WTC11 (cell line): Measurements from ENCODE around the gene RBM18. TPM values are rescaled to one million over a fixed set of nuclear protein-coding genes. Genes with fewer than 3 reads are reported as not detected.

Experiments used
- ATAC-seq: fragments of 200-7000 bp; cut with Tn5 transposase; 2 replicates; pipeline ENCODE4 v1.10.0; 2021; ENCODE audit warnings: mild to moderate bottlenecking, moderate library complexity
- CTCF ChIA-PET: fragments of 300-600 bp; sonication (Branson Sonifier 250); formaldehyde crosslinking; loops from one replicate; lab custom pipeline; 2021; ENCODE audit warnings: antibody characterized with exemption; lab: Charles Lee
- POLR2A ChIA-PET: fragments of 350-600 bp; sonication (Branson Sonifier 250); formaldehyde crosslinking; loops from one replicate; lab custom pipeline; 2021; ENCODE audit warnings: antibody characterized with exemption; lab: Charles Lee
- DNase-seq: peaks from one replicate; pipeline ENCODE4 v3.0.0; 2021; ENCODE audit warnings: low spot score
- H3K27ac Mint-ChIP-seq: 2 replicates; pipeline ENCODE4 v1.8.0; 2021; ENCODE audit warnings: mixed read lengths
- H3K27me3 Mint-ChIP-seq: 2 replicates; pipeline ENCODE4 v1.8.0; 2021; ENCODE audit warnings: low read depth, mild to moderate bottlenecking, moderate library complexity, mixed read lengths
- H3K36me3 Mint-ChIP-seq: 2 replicates; pipeline ENCODE4 v1.8.0; 2021; ENCODE audit warnings: mixed read lengths
- H3K4me1 Mint-ChIP-seq: 2 replicates; pipeline ENCODE4 v1.8.0; 2022; ENCODE audit warnings: mixed read lengths
- H3K4me3 Mint-ChIP-seq: 2 replicates; pipeline ENCODE4 v1.8.0; 2021; ENCODE audit warnings: mild to moderate bottlenecking, moderate library complexity, mixed read lengths
- H3K9me3 Mint-ChIP-seq: 2 replicates; pipeline ENCODE4 v1.8.0; 2021; ENCODE audit warnings: mixed read lengths
- AR ChIP-seq: fragments of 250-450 bp; sonication (Bioruptor Pico); IDR thresholded peaks from 2 replicates; pipeline ENCODE4 v1.9.0; 2021; ENCODE audit warnings: mild to moderate bottlenecking
- CBFB ChIP-seq: sonication (generic); formaldehyde crosslinking; IDR thresholded peaks from 2 replicates; pipeline ENCODE4 v1.8.1; 2022; ENCODE audit warnings: mild to moderate bottlenecking, low read depth, missing genetic modification reagents
- CREB1 ChIP-seq: sonication (generic); formaldehyde crosslinking; IDR thresholded peaks from 2 replicates; pipeline ENCODE4 v1.8.0; 2023; ENCODE audit warnings: mild to moderate bottlenecking, missing genetic modification reagents
- EMX1 ChIP-seq: fragments of 250-450 bp; sonication (Bioruptor Pico); IDR thresholded peaks from 2 replicates; pipeline ENCODE4 v1.8.0; 2021; ENCODE audit warnings: mild to moderate bottlenecking
- ERG ChIP-seq: fragments of 250-450 bp; sonication (Bioruptor Pico); IDR thresholded peaks from 2 replicates; pipeline ENCODE4 v1.8.0; 2021; ENCODE audit warnings: mild to moderate bottlenecking
- GABPB1 ChIP-seq: sonication (generic); formaldehyde crosslinking; IDR thresholded peaks from 2 replicates; pipeline ENCODE4 v1.8.1; 2023; ENCODE audit warnings: mild to moderate bottlenecking, missing genetic modification reagents
- GTF2I ChIP-seq: fragments of 250-450 bp; sonication (Bioruptor Pico); conservative IDR thresholded peaks from 2 replicates; pipeline ENCODE4 v1.4.0; 2021; ENCODE audit warnings: mild to moderate bottlenecking
- IRF1 ChIP-seq: sonication (generic); formaldehyde crosslinking; IDR thresholded peaks from 2 replicates; pipeline ENCODE4 v1.8.0; 2023; ENCODE audit warnings: missing genetic modification reagents
- JUN ChIP-seq: sonication (generic); formaldehyde crosslinking; IDR thresholded peaks from 2 replicates; pipeline ENCODE4 v1.8.0; 2023; ENCODE audit warnings: mild to moderate bottlenecking, missing genetic modification reagents
- MAX ChIP-seq: sonication (generic); formaldehyde crosslinking; IDR thresholded peaks from 2 replicates; pipeline ENCODE4 v1.8.0; 2022; ENCODE audit warnings: mild to moderate bottlenecking, missing genetic modification reagents
- MLX ChIP-seq: sonication (generic); formaldehyde crosslinking; IDR thresholded peaks from 2 replicates; pipeline ENCODE4 v1.8.1; 2023; ENCODE audit warnings: mild to moderate bottlenecking, missing genetic modification reagents, moderate library complexity
- NR3C1 ChIP-seq: sonication (generic); formaldehyde crosslinking; conservative IDR thresholded peaks from 2 replicates; pipeline ENCODE4 v1.8.1; 2023; ENCODE audit warnings: low read depth, mild to moderate bottlenecking, missing genetic modification reagents
- OVOL2 ChIP-seq: fragments of 250-450 bp; sonication (Bioruptor Pico); IDR thresholded peaks from 2 replicates; pipeline ENCODE4 v1.9.0; 2021; ENCODE audit warnings: mild to moderate bottlenecking, borderline replicate concordance
- RELA ChIP-seq: sonication (generic); formaldehyde crosslinking; IDR thresholded peaks from 2 replicates; pipeline ENCODE4 v1.8.1; 2022; ENCODE audit warnings: missing genetic modification reagents, mild to moderate bottlenecking, borderline replicate concordance
- SOX15 ChIP-seq: fragments of 250-450 bp; sonication (Bioruptor Pico); IDR thresholded peaks from 2 replicates; pipeline ENCODE4 v1.9.0; 2021; ENCODE audit warnings: mild to moderate bottlenecking
- STAT6 ChIP-seq: sonication (generic); formaldehyde crosslinking; conservative IDR thresholded peaks from 2 replicates; pipeline ENCODE4 v1.8.1; 2023; ENCODE audit warnings: mild to moderate bottlenecking, low read depth, missing genetic modification reagents, moderate library complexity
- TCF7 ChIP-seq: sonication (generic); formaldehyde crosslinking; IDR thresholded peaks from 2 replicates; pipeline ENCODE4 v1.8.0; 2022; ENCODE audit warnings: mild to moderate bottlenecking, low read depth, missing genetic modification reagents, moderate library complexity
- TP53 ChIP-seq: sonication (generic); formaldehyde crosslinking; IDR thresholded peaks from 2 replicates; pipeline ENCODE4 v1.8.1; 2023; ENCODE audit warnings: mild to moderate bottlenecking, missing genetic modification reagents
- USF2 ChIP-seq: sonication (generic); formaldehyde crosslinking; IDR thresholded peaks from 2 replicates; pipeline ENCODE4 v1.8.1; 2023; ENCODE audit warnings: mild to moderate bottlenecking, missing genetic modification reagents, moderate library complexity
- ZNF396 ChIP-seq: fragments of 250-450 bp; sonication (Bioruptor Pico); IDR thresholded peaks from 2 replicates; pipeline ENCODE4 v1.8.0; 2021; ENCODE audit warnings: mild to moderate bottlenecking, moderate library complexity, borderline replicate concordance
- ZNF425 ChIP-seq: fragments of 250-450 bp; sonication (Bioruptor Pico); conservative IDR thresholded peaks from 2 replicates; pipeline ENCODE4 v1.9.0; 2021; ENCODE audit warnings: mild to moderate bottlenecking
- total RNA-seq: library from RNA; stranded (reverse); gene quantifications from 3 replicates; pipeline ENCODE4 v1.2.3, GENCODE V29; 2021

Gene RBM18
- total RNA-seq, 1 experiment from 2014 or later, result 11.4 TPM

GRCh38 chr9:122281368-122281767 lies 16.7 kb upstream of the RBM18 start:
- H3K27me3 Mint-ChIP-seq, result no peaks in the 10 kb centered on the region
- POLR2A ChIA-PET, result no interaction called here
- peaks cover 45% of the 10 kb centered on the region for H3K36me3 Mint-ChIP-seq
- CTCF ChIA-PET, result interaction anchor here (0.7 to 1.8 kb wide), 2 partner anchors 69 to 75 kb away, joined by 4 to 6 read pairs; no protein-coding TSS in a partner anchor
- H3K4me1 Mint-ChIP-seq, result peaks cover 37% of the 10 kb centered on the region
- DNase-seq (no peak), ATAC-seq (no peak)
- TF ChIP-seq AR (CRISPR knock-in tag) (no peak), TP53 (CRISPR knock-in tag) (no peak), STAT6 (CRISPR knock-in tag) (no peak), GABPB1 (CRISPR knock-in tag) (no peak), CBFB (CRISPR knock-in tag) (no peak), MLX (CRISPR knock-in tag) (no peak)
- H3K9me3 Mint-ChIP-seq, result peaks cover 10% of the 10 kb centered on the region
- H3K27ac Mint-ChIP-seq, result peak overlapping the region; percentile 87
- H3K4me3 Mint-ChIP-seq, result no peak overlapping the region

GRCh38 chr9:122277285-122277897 lies 12.8 kb upstream of the RBM18 start:
- peaks cover 67% of the 10 kb centered on the region for H3K36me3 Mint-ChIP-seq
- no peak overlapping the region for H3K4me3 Mint-ChIP-seq
- no peaks in the 10 kb centered on the region for H3K27me3 Mint-ChIP-seq
- H3K27ac Mint-ChIP-seq, result no peak overlapping the region
- no peak for ATAC-seq
- peaks cover 17% of the 10 kb centered on the region for H3K9me3 Mint-ChIP-seq
- CTCF ChIA-PET, result no interaction called here
- POLR2A ChIA-PET, result no interaction called here
- H3K4me1 Mint-ChIP-seq, result peaks cover 22% of the 10 kb centered on the region
- TF ChIP-seq NR3C1 (CRISPR knock-in tag), result no peak
- TF ChIP-seq GABPB1 (CRISPR knock-in tag), result no peak
- no peak for TF ChIP-seq TCF7 (CRISPR knock-in tag)
- no peak for TF ChIP-seq USF2
- no peak for TF ChIP-seq IRF1
- no peak for TF ChIP-seq MAX (CRISPR knock-in tag)
- no peak for TF ChIP-seq RELA
- no peak for TF ChIP-seq TP53 (CRISPR knock-in tag)
- no peak for TF ChIP-seq ZNF396 (CRISPR knock-in tag)
- TF ChIP-seq GTF2I, result no peak
- TF ChIP-seq ZNF425, result no peak
- no peak for TF ChIP-seq SOX15 (CRISPR knock-in tag)
- TF ChIP-seq OVOL2 (CRISPR knock-in tag), result no peak
- no peak for TF ChIP-seq EMX1 (CRISPR knock-in tag)
- no peak for TF ChIP-seq JUN
- no peak for TF ChIP-seq CREB1 (CRISPR knock-in tag)
- TF ChIP-seq ERG (CRISPR knock-in tag), result no peak
- no peak for DNase-seq
